ENCODE measurements around the gene FBXW8.

Gene FBXW8

GRCh38 chr12:116880213-116880816, 30.4 kb upstream of the FBXW8 start:
- no peak overlapping the region; the same call in 1 of the 2 replicates for H3K4me3 ChIP-seq (ENCODE audit: control insufficient read depth, low read depth, low read length)
- no peak for DNase-seq (ENCODE audit: low read depth)
- TF ChIP-seq CTCF (IDR thresholded peaks at IDR 0.05; ENCODE audit: control insufficient read depth, insufficient read depth, low read depth, low read length, missing control alignments), result no peak

DNA sequence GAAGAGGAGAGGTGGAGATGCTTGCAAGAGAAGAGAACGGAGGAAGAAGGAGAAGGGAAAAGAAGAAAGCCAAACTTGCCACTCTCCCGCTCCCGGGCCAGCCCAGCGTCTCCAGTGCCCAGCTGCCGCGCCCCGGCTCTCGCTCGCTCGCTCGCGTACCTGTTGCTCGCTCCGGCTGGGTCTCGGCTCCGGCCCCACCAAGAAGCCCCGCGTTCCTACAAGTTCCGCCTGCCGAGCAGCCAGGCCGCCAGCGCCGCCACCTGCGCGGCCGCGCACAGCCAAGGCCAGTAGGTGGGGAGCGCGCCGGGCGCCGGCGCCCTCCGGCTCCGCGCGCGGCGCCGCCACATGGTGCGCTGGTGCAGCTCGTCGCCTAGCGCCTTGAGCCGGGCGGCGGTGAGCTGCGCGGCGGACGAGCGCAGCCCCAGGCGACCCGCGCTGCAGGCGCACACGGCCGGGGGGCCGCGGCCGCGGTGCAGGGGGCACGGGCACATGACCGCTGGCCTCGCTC, 29.9 kb upstream of the FBXW8 start:
- H3K4me3 ChIP-seq (ENCODE audit: control insufficient read depth, low read depth, low read length), result no peak overlapping the region; the same call in 1 of the 2 replicates
- no peak for DNase-seq (ENCODE audit: low read depth)
- TF ChIP-seq CTCF (IDR thresholded peaks at IDR 0.05; ENCODE audit: control insufficient read depth, insufficient read depth, low read depth, low read length, missing control alignments), result no peak

DNA sequence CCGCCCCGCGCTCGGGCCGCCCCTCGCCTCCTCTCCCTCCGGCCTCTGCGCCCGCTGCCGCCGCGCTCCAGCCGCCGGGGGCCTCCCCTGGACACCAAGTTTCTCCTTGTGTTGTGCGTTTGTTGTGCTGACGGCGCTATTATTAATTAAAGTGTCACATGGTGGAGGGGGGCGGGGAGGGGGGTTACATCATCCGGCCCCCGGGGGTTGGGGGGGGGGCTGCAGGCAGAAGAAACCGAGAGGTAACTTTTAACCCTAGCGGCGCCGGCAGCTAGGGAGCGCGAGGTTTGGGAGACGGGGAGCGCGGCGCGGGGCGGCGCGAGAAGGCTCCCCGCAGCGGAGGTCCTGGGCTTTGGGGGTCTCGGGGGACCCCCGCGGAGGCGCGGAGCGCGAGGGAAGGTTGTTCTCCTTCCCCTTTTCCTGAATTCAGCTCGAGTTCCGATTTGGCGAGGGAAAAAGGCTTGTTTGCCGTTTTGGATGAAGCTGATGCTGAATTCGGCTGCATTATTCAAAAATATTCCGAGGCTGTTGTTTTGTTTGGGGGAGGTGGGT, 29.3 kb upstream of the FBXW8 start, which contains the start of gene HRK:
Gene HRK (minus strand): TSS at position 117 of the 552 bp plus-strand sequence. CDS start 134 bp downstream, outside the sequence.
- peak within 1 kb of the TSS; percentile 11 for H3K4me3 ChIP-seq (ENCODE audit: control insufficient read depth, low read depth, low read length)
- no peak for DNase-seq (ENCODE audit: low read depth)
- TF ChIP-seq CTCF (IDR thresholded peaks at IDR 0.05; ENCODE audit: control insufficient read depth, insufficient read depth, low read depth, low read length, missing control alignments), result no peak

DNA sequence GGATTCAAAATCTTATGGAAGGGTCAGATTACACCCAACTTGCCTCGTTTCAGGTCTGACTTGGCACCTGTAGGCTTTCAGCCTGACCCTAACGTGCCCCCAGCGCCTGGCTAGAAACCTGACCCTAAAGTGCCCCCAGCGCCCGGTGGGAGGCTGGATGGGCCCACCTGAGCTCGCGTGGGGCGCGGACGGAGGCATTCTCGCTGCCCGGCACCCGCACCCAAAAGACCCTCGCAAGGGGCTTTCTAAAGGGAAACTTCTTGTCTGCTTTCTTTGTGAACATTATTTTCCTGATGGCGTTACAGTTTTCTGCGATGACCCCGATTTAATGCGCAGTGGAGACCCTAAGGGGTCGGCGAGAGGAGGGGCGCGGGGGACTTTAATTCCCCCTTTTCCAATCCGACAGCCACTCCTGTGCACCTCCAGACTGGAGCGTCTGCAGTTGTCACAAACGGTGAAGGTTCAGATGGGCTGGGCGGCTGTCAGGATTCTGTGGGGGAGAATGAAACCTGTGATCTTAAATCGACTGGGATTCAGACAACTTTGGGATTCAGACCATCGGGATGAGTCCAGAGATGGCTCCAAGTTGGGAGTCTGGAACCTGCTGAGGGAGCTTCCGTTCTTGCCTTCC, 28.8 kb upstream of the FBXW8 start:
- no peak overlapping the region for H3K4me3 ChIP-seq (ENCODE audit: control insufficient read depth, low read depth, low read length)
- TF ChIP-seq CTCF (IDR thresholded peaks at IDR 0.05; ENCODE audit: control insufficient read depth, insufficient read depth, low read depth, low read length, missing control alignments), result no peak
- no peak for DNase-seq (ENCODE audit: low read depth)

- no peak for DNase-seq (ENCODE audit: low read depth)
- peak; percentile 52 for TF ChIP-seq CTCF (IDR thresholded peaks at IDR 0.05; ENCODE audit: control insufficient read depth, insufficient read depth, low read depth, low read length, missing control alignments)
- no peak overlapping the region for H3K4me3 ChIP-seq (ENCODE audit: control insufficient read depth, low read depth, low read length)
Measured at GRCh38 chr12:116882742-116883141, 28.0 kb upstream of the FBXW8 start.

DNA sequence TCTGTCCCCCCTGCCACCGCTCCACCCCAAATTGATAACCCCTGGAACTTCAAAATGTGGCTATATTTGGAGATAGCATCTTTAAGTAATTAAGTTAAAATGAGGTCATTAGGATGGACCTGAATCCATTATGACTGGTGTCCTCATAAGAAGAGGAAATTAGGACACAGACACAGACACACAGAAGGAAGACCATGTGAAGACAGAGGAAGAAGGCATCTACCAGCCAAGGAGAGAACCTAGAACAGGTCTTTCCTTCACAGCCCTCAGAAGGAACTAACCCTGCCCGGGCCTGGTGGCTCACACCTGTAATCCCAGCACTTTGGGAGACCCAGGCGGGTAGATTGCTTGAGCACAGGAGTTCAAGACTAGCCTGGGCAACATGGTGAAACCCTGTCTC, 25.9 kb upstream of the FBXW8 start:
- no peak for DNase-seq (ENCODE audit: low read depth)
- no peak overlapping the region for H3K4me3 ChIP-seq (ENCODE audit: control insufficient read depth, low read depth, low read length)

More for the DNA sequence above, 25.9 kb upstream of the FBXW8 start:
- no peak for TF ChIP-seq CTCF (IDR thresholded peaks at IDR 0.05; ENCODE audit: control insufficient read depth, insufficient read depth, low read depth, low read length, missing control alignments)
